GM12874 (cell line): Measurements from ENCODE around the gene VPS9D1.

Source experiments
- TF ChIP-seq, protein P1 (sequence below): IDR thresholded peaks from 2 replicates; pipeline ENCODE4 v1.5.1; 2011; ENCODE audit warnings: low read depth, mild to moderate bottlenecking, control low read depth, low read length, moderate library complexity; ENCODE audit not compliant: insufficient read depth

VPS9D1 gene

DNA sequence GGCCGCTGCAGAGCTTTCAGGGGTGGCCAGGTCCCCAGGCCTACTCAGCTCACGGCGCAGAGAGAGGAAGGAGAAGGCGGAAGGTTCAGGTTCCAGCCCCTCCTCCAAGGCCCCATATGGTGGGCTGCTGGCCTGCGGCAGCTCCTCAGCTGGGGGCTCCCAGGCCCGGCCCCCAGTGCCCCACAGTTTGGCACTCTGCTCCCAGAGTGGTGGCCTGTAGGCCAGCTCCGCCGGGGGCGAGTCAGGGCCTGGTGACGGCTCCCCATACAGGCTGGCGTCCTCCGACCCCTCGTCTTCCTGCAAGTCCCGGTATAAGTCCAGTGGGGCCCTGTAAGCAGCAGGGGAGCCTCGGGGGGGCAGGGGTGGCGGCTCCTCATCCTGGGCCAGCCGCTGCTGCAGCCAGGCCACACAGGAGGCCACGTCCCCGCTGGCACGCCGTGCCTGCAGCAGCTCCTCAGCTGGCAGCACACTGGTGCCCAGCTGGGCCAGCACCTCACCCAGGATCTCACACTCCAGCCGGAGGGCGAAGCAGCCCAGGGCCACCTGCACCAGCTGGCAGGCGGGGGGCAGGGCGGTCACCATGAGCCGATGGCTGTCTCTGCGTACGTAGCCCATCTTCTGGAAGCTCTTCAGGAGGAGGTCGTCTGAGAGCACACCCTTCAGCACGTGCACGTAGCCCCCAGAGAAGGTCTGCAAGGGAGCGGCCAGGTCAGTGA is 22.9 kb downstream of the VPS9D1 start:
- TF ChIP-seq, protein P1, sequence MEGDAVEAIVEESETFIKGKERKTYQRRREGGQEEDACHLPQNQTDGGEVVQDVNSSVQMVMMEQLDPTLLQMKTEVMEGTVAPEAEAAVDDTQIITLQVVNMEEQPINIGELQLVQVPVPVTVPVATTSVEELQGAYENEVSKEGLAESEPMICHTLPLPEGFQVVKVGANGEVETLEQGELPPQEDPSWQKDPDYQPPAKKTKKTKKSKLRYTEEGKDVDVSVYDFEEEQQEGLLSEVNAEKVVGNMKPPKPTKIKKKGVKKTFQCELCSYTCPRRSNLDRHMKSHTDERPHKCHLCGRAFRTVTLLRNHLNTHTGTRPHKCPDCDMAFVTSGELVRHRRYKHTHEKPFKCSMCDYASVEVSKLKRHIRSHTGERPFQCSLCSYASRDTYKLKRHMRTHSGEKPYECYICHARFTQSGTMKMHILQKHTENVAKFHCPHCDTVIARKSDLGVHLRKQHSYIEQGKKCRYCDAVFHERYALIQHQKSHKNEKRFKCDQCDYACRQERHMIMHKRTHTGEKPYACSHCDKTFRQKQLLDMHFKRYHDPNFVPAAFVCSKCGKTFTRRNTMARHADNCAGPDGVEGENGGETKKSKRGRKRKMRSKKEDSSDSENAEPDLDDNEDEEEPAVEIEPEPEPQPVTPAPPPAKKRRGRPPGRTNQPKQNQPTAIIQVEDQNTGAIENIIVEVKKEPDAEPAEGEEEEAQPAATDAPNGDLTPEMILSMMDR, result no peak

DNA sequence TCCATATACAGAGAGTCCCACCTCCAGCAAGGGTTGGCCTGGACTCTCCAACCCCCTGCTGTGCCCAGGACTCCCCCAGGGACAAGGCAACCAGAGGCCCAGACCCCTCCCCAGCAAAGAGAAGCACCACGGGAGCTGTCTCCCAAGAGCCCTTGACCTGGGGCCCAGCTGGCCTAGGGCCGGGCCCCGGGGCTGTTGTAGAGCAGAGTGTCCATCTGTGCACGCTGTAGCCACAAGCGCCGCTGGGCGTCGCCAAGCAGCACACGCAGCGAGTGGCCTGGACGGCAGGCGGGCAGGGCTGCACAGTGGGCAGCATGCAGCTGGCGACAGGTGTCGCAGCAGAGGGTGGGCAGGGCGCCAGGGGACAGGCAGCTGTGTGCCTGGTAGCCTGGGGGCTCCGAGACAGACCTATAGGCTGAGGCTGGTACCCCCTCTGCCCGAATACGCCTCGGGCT is 23.5 kb downstream of the VPS9D1 start:
- TF ChIP-seq, protein P1, result no peak

DNA sequence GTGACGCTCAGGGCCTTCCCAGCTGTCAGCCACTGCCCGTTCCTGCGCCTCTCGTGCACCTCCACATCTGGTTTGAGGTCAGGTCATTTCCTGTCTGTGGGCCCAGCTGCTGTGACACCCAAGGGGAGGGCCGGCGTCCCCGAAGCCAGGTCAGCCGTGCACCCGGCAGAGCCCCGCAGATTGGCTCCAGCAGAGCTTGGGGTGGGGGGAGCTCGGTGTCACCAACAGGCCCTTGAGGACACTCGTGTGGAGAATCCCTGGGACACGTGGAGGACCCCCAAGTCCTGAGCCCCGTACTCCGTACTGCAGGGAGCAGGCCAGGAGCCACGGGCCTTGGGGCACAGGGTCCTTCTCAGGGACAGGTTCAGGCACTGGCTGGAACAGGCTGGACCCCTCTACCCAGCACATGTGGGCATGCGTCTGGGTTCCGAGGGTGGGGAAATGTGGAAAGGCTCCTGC is 24.0 kb downstream of the VPS9D1 start:
- TF ChIP-seq, protein P1, result no peak

DNA sequence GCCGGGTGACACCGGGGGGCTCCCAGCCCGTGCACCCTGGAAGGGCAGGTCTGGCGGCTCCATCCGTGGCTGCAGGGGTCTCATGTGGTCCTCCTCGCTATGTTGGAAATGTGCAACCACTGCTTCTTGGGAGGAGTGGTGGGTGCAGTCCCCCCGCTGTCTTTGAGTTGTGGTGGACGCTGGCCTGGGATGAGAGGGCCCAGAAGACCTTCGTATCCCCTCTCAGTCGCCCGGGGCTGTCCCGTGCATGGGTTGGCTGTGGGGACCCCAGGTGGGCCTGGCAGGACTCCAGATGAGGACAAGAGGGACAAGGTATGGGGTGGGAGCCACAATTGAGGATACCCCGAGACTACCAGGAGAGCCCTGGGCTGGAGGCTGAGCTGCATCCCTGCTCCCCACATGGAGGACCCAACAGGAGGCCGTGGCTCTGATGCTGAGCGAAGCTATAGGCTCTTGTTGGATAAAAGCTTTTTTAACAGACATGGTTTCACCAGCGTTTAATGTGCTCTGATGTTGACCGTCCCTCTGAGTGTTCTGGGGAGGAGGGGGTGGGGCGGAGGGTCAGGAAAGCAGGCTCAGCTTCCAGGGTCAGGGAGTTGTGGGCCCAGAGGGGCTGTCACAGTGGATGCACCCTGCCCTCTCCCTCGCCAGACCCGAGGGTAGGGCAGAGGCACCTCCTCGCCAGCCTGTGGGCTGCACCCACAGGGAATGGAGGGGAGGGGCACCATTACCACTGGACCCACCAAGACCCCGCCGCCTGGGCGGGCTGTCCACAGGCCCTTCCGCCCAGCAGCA is 24.6 kb downstream of the VPS9D1 start:
- TF ChIP-seq, protein P1, result no peak

DNA sequence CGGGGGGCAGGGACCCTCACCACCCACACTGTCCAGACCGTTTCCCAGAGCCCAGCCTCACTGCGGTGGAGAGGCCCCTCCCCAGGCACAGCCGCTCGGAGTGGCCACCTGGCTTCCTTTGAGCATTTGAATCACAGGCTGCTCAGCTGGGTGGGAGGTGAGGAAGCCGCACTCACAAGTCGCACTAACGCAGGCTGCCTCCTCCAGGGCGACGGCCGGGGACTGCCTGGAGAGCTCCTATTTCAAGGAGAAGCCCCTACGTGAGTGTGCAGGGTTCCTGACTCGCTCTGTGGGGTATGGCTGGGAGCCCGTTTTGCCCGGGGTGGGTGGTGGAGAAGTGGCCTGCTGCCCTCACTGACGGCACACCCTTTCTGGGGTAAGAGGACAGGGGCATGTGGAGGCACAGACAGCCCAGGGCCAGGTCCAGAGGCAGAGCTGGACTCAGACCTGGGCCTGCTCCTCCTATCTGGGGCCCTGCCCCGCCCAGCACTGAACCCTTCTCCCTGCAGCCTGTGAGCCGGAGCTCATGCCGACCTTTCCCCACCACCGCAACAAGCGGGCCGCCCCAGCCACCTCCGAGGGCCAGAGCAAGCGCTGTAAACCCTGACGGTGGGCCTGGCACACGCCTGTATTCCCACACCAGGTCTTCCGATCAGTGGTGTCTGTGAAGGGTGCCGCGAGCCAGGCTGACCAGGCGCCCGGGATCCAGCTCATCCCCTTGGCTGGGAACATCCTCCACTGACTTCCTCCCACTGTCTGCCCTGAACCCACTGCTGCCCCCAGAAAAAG is 25.4 kb downstream of the VPS9D1 start:
- TF ChIP-seq, protein P1, result no peak

DNA sequence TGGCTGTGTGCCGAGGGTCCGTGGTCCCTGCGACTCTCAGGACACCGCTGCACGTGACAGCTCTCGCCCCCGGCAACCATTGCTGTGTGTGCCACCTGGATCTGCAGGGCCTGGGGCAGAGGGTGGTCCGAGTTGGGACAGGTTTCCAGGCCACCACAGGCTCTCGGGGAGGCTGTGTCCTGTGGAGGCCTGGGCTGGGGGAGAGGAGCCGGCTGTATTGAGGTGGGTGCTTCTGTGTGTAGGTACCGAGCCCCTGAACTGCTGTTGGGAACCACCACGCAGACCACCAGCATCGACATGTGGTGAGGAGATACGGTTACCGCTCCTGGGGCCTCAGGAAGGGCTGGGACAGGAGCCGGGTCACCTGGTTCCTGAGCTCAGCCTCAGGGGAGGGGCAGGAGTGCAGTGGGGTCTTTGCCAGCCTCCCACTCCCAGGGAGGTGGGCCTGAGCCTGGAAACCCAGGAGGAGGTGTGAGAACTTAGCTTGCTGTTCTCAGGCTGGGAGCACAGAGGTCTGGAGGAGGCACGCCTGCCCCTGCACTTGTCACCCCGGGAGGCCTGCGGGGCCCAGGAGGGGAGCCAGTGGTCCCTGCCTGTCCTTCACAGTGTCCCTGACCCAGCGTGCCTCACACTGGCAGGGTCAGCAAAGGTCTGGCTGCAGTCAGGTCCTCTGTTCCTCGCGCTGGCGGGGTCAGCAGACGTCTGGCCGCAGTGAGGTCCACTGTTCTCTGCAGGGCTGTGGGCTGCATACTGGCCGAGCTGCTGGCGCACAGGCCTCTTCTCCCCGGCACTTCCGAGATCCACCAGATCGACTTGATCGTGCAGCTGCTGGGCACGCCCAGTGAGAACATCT is 26.5 kb downstream of the VPS9D1 start:
- TF ChIP-seq, protein P1, result no peak
